ENCODE data around the gene BMPR1B. TPM values are rescaled to one million over a fixed set of nuclear protein-coding genes. Genes with fewer than 3 reads are reported as not detected.

The BMPR1B gene
- polyA plus RNA-seq, 2 of the 4 experiments (the other 2 are of a cell fraction) = 6.4 to 21.2 TPM

DNA sequence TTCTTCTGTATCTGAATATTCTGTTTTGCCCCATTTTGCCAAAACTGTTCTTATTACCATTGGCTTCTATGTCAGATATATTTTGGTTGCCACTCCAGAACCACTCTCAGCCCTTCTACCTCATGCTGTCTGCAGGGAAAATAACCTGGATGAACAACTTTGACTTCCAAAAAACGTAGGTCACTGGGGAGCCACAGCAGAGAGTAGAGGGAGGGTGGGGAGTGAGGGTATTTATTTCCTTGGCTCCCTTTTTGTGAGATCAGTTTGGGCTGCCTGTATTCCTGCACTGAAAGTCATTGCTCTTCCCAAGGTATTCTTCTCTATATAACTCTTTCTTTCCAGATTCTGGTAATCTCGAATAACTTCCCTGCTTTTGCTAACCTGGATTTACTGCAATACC, 6.3 kb downstream of the BMPR1B start:
- Histone ChIP-seq H3K4me3 (no peak overlapping the region), H3K4me2 (peak overlapping the region; percentile 95), H3K27ac (peak overlapping the region; percentile 74 to 99; a peak in 5 of 6 replicates), H3K9me3 (no peaks in the 10 kb centered on the region), H3K4me1 (peaks cover 81% of the 10 kb centered on the region)
- CTCF ChIA-PET = no interaction called here
- POLR2A ChIA-PET = no interaction called here
- TF ChIP-seq SREBF2 (IDR thresholded peaks at IDR 0.05) = no peak
- TF ChIP-seq CHD2 (IDR thresholded peaks at IDR 0.05; ENCODE audit: low read length, partially characterized antibody) = no peak
- TF ChIP-seq CHD4 (IDR thresholded peaks at IDR 0.05; ENCODE audit: borderline replicate concordance) = no peak
- no peak for TF ChIP-seq CBX8 (IDR thresholded peaks at IDR 0.05)
- TF ChIP-seq ZFP36 (IDR thresholded peaks at IDR 0.05; ENCODE audit: borderline replicate concordance, partially characterized antibody) = peak; percentile 86
- TF ChIP-seq KDM1A (IDR thresholded peaks at IDR 0.05; ENCODE audit: low read depth) = peak; percentile 79
- no peak for TF ChIP-seq HOXB13 (CRISPR knock-in tag; IDR thresholded peaks at IDR 0.05; ENCODE audit: low read depth)
- no peak for FAIRE-seq
- DNase-seq (ENCODE audit: low read depth in 1 of 2, low spot score in 1 of 2) = no peak
- WGBS (ENCODE audit: missing lambda C conversion rate) = 32% methylated on average over 2 of the region's 2 CpGs
- ATAC-seq = no peak

DNA sequence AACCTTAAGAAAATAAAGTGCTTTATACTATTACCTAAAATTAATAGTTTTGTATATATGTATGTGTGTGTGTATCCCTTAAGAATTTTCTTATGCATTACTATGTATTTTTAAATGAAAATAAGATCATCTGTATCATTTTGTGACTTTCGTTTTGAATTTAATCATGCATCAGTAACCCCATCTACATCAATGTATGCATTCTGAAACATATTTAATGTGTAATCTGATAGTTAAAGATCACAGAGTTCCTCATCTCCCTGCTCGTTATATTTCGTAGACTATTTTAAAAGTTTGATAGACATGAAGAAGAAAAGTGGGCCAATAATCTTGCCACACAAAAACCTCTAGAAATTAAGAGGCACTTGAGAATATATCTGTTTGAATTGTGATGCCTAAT, 7.4 kb downstream of the BMPR1B start:
- H3K4me2 ChIP-seq = peak overlapping the region; percentile 95
- H3K9me3 ChIP-seq = no peaks in the 10 kb centered on the region
- ATAC-seq = no peak
- ChIA-PET POLR2A (interaction anchor here (1.0 kb wide), 1 partner anchor 118 kb away, joined by 3 read pairs; no protein-coding TSS in a partner anchor), CTCF (no interaction called here)
- TF ChIP-seq HOXB5 (CRISPR knock-in tag; IDR thresholded peaks at IDR 0.05) (no peak), SMC3 (IDR thresholded peaks at IDR 0.05) (no peak), ZSCAN20 (CRISPR knock-in tag; IDR thresholded peaks at IDR 0.05) (no peak), RARB (CRISPR knock-in tag; IDR thresholded peaks at IDR 0.05) (no peak), RCOR1 (IDR thresholded peaks at IDR 0.05; ENCODE audit: low read depth, low read length) (no peak), POLR2A (IDR thresholded peaks at IDR 0.05; ENCODE audit: low read length) (no peak), FOSB (CRISPR knock-in tag; IDR thresholded peaks at IDR 0.05) (no peak), EP300 (IDR thresholded peaks at IDR 0.05) (no peak), RAD21 (conservative IDR thresholded peaks at IDR 0.05 in 1 of 2, IDR thresholded peaks at IDR 0.05 in 1 of 2) (no peak), CEBPB (IDR thresholded peaks at IDR 0.05) (no peak)
- TF ChIP-seq, protein P1, sequence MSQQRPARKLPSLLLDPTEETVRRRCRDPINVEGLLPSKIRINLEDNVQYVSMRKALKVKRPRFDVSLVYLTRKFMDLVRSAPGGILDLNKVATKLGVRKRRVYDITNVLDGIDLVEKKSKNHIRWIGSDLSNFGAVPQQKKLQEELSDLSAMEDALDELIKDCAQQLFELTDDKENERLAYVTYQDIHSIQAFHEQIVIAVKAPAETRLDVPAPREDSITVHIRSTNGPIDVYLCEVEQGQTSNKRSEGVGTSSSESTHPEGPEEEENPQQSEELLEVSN (IDR thresholded peaks at IDR 0.05; ENCODE audit: borderline replicate concordance, low read depth) = no peak
- TF ChIP-seq, protein P2, sequence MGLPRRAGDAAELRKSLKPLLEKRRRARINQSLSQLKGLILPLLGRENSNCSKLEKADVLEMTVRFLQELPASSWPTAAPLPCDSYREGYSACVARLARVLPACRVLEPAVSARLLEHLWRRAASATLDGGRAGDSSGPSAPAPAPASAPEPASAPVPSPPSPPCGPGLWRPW (IDR thresholded peaks at IDR 0.05) = no peak
- H3K27ac ChIP-seq = peak overlapping the region; percentile 81 to 99
- 6% methylated on average over 3 of the region's 3 CpGs for WGBS (ENCODE audit: missing lambda C conversion rate)
- H3K4me1 ChIP-seq = peaks cover 92% of the 10 kb centered on the region
- no peak for DNase-seq (ENCODE audit: low read depth in 1 of 2, low spot score in 1 of 2)
- FAIRE-seq = no peak
- H3K4me3 ChIP-seq = no peak overlapping the region

DNA sequence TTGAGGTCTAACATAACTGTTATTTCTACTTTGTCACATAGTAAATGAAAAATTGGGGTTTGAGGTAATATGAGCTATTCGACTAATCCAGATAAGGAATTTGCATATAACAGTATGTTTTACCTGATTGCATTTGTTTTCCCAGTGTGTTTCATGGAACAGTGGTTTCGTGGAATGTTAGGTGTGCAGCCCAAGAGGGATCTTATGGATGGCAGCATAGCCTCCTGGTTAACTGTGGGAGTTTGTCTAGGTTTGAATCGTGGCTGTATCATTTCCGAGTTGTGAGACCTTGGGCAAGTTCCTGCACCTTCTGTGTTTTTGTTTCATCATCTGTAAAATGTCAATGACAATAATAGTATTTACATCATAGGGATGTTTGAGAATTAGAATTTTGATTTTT, 7.9 kb downstream of the BMPR1B start:
- 0 out of 3 replicates have a peak overlapping the region, but pooled peaks have one; percentile 2 for H3K4me3 ChIP-seq
- TF ChIP-seq, protein P3, sequence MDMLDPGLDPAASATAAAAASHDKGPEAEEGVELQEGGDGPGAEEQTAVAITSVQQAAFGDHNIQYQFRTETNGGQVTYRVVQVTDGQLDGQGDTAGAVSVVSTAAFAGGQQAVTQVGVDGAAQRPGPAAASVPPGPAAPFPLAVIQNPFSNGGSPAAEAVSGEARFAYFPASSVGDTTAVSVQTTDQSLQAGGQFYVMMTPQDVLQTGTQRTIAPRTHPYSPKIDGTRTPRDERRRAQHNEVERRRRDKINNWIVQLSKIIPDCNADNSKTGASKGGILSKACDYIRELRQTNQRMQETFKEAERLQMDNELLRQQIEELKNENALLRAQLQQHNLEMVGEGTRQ (IDR thresholded peaks at IDR 0.05) = no peak
- TF ChIP-seq POLR2A (IDR thresholded peaks at IDR 0.05; ENCODE audit: low read length) (no peak), ZNF302 (CRISPR knock-in tag; IDR thresholded peaks at IDR 0.05) (no peak), EP300 (IDR thresholded peaks at IDR 0.05) (no peak), KDM1A (IDR thresholded peaks at IDR 0.05; ENCODE audit: low read depth) (no peak), HOXA7 (CRISPR knock-in tag; IDR thresholded peaks at IDR 0.05) (no peak), CBX8 (IDR thresholded peaks at IDR 0.05) (no peak)
- ChIA-PET CTCF (no interaction called here), POLR2A (no interaction called here)
- H3K9me3 ChIP-seq = no peaks in the 10 kb centered on the region
- FAIRE-seq (no peak), DNase-seq (ENCODE audit: low read depth in 1 of 2, low spot score in 1 of 2) (peak in 1 of 2 experiments; percentile 55), ATAC-seq (no peak)
- H3K27ac ChIP-seq = peak overlapping the region; percentile 81 to 99
- peak overlapping the region; percentile 95 for H3K4me2 ChIP-seq
- WGBS (ENCODE audit: missing lambda C conversion rate) = 2% methylated on average over 4 of the region's 4 CpGs
- H3K4me1 ChIP-seq = peaks cover 97% of the 10 kb centered on the region
